Peyer's patch (tissue), 4 donors: ENCODE data around the gene CCDC192.

Source experiments
- CTCF ChIP-seq, 6 experiments: fragments of 450-650 bp in 4 of 6; fragments of 200-600 bp in 2 of 6; sonication (generic) in 1 of 6; IDR thresholded peaks; one replicate each; pipeline ENCODE4 v1.5.1; 2017 to 2019; ENCODE audit warnings: antibody characterized with exemption in 6 of 6, mild to moderate bottlenecking in 3 of 6, moderate library complexity in 1 of 6
- POLR2A ChIP-seq, 2 donors: fragments of 450-650 bp; IDR thresholded peaks; one replicate each; pipeline ENCODE4 v1.5.1; 2017; ENCODE audit warnings: antibody characterized with exemption in 2 of 2, mild to moderate bottlenecking in 2 of 2, moderate library complexity in 2 of 2

- no peak for TF ChIP-seq POLR2A (IDR thresholded peaks at IDR 0.05)
- no peak for TF ChIP-seq CTCF (IDR thresholded peaks at IDR 0.05)
These were observed 266.9 kb downstream of the CCDC192 start for GRCh38 chr5:127970081-127970480.
